Smooth muscle cell (in vitro differentiated cells): ENCODE data around the gene TFE3. TPM values are rescaled to one million over a fixed set of nuclear protein-coding genes. Genes with fewer than 3 reads are reported as not detected.

Experiments
- DNase-seq: peaks from one replicate; lab custom pipeline; 2025; ENCODE audit not compliant: unreplicated experiment; lab: John Stamatoyannopoulos, UW
- H2AFZ ChIP-seq: fragments of 200-600 bp; sonication (generic); 2 replicates; pipeline ENCODE4 v1.6.0; 2016; ENCODE audit warnings: antibody characterized with exemption, low read depth, mild to moderate bottlenecking
- H3F3A ChIP-seq: fragments of 200-600 bp; sonication (generic); 2 replicates; pipeline ENCODE4 v1.6.0; 2017; ENCODE audit warnings: antibody characterized with exemption, low read depth
- H3K27ac ChIP-seq: fragments of 200-600 bp; sonication (generic); 2 replicates; pipeline ENCODE4 v1.5.1; 2016; ENCODE audit warnings: low read depth, mild to moderate bottlenecking
- H3K27me3 ChIP-seq: fragments of 200-600 bp; sonication (generic); 2 replicates; pipeline ENCODE4 v1.6.1; 2016; ENCODE audit warnings: low read depth, mild to moderate bottlenecking
- H3K36me3 ChIP-seq: fragments of 200-600 bp; sonication (generic); 2 replicates; pipeline ENCODE4 v1.5.1; 2016; ENCODE audit warnings: low read depth
- H3K4me1 ChIP-seq: fragments of 200-600 bp; sonication (generic); 2 replicates; pipeline ENCODE4 v1.5.1; 2016; ENCODE audit warnings: low read depth
- H3K4me2 ChIP-seq: fragments of 200-600 bp; sonication (generic); 2 replicates; pipeline ENCODE4 v1.6.0; 2016; ENCODE audit warnings: mild to moderate bottlenecking
- H3K4me3 ChIP-seq: fragments of 200-600 bp; sonication (generic); 2 replicates; pipeline ENCODE4 v1.5.1; 2016; ENCODE audit warnings: mild to moderate bottlenecking
- H3K79me2 ChIP-seq: fragments of 200-600 bp; sonication (generic); 2 replicates; pipeline ENCODE4 v1.6.0; 2016; ENCODE audit warnings: low read depth, mild to moderate bottlenecking
- H3K9ac ChIP-seq: fragments of 200-600 bp; sonication (generic); 2 replicates; pipeline ENCODE4 v1.6.0; 2016; ENCODE audit warnings: low read depth
- H3K9me3 ChIP-seq: fragments of 200-600 bp; sonication (generic); replicated peaks from 2 replicates; pipeline ENCODE4 v1.5.1; 2016; ENCODE audit warnings: low read depth
- H4K20me1 ChIP-seq: fragments of 200-600 bp; sonication (generic); 2 replicates; pipeline ENCODE4 v1.6.0; 2016; ENCODE audit warnings: low read depth
- WGBS: methylation state at CpG from one replicate; pipeline ENCODE4 v1.1.7; 2016; ENCODE audit warnings: low lambda C conversion rate; 5-methylcytosine and 5-hydroxymethylcytosine counted together
- polyA plus RNA-seq: library from polyadenylated mRNA; unstranded; fragments of >200 nt; fragmentation: Nextera tagmentation; extraction: Ambion mirVana; gene quantifications from 2 replicates; pipeline ENCODE4 v1.2.1, GENCODE V29; 2016
- total RNA-seq: library from RNA; depleted of rRNA; stranded (reverse); fragments of >200 nt; gene quantifications from 2 replicates; pipeline ENCODE4 v1.2.3, GENCODE V29; 2014
- TF ChIP-seq, protein P1 (sequence below): fragments of 200-600 bp; sonication (generic); IDR thresholded peaks from 2 replicates; pipeline ENCODE4 v1.5.1; 2017; ENCODE audit warnings: borderline replicate concordance, mild to moderate bottlenecking, antibody characterized with exemption; ENCODE audit not compliant: insufficient read depth, poor library complexity, severe bottlenecking

TFE3 gene
- total and polyA plus RNA-seq, 2 experiments from 2014 or later: 23.6 to 35.2 TPM

DNA sequence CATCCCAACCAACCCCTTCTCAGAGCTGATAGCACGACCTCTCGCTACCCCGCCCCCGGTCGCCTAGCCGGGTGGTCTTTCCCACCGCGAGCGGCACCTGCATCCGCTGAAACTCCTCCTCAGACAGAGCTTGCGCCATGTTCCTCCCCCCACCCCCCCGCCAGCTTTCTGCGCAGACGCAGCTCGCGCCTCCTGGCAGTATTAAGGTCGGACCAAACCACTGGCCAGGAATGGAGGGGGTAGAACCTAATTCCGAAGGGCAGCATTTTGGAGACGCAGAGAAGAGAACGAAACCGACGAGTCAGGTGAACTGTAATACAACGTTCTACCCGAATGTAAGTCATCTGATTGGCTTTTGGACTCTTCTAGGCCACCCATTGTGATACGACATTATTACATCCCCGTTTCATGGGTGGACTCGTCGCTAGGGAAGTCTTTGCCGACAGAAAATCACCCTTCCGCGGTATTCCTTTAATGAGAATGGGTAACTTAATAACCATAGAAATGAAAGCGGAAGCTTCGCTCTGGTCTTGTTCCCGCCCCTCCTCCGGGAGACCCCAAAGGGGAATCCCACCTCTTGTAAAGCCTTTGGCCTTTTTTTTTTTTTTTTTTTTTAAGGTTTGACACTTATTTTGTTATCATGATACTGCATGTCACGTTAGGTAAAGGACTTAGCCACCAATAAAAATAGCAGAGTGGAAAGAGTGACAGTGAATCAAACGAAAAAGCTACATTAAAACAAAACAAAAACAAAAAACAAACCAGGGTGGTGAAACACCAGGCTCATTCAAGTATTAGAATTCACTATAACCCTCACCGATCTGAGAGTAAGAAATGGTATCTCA lies 40.8 kb downstream of the TFE3 start, which contains the start of gene GRIPAP1:
GRIPAP1 (minus strand) TSS at position 174 of the 845 bp plus-strand sequence; CDS start at position 139, 35 bp downstream.
- Histone ChIP-seq H3K79me2 (peaks cover 14% of the 10 kb centered on the region), H3K27ac (peak within 1 kb of the TSS; percentile 98), H3K4me1 (no peaks in the 10 kb centered on the region), H3K36me3 (peaks cover 3% of the 10 kb centered on the region), H4K20me1 (peaks cover under 1% of the 10 kb centered on the region), H3K4me3 (peak within 1 kb of the TSS; percentile 79), H3K4me2 (peak within 1 kb of the TSS; percentile 91), H3F3A (no peaks in the 10 kb centered on the region), H3K9ac (peak within 1 kb of the TSS; percentile 99), H3K27me3 (no peaks in the 10 kb centered on the region), H2AFZ (peak within 1 kb of the TSS; percentile 94), H3K9me3 (no peaks in the 10 kb centered on the region)
- TF ChIP-seq, protein P1, sequence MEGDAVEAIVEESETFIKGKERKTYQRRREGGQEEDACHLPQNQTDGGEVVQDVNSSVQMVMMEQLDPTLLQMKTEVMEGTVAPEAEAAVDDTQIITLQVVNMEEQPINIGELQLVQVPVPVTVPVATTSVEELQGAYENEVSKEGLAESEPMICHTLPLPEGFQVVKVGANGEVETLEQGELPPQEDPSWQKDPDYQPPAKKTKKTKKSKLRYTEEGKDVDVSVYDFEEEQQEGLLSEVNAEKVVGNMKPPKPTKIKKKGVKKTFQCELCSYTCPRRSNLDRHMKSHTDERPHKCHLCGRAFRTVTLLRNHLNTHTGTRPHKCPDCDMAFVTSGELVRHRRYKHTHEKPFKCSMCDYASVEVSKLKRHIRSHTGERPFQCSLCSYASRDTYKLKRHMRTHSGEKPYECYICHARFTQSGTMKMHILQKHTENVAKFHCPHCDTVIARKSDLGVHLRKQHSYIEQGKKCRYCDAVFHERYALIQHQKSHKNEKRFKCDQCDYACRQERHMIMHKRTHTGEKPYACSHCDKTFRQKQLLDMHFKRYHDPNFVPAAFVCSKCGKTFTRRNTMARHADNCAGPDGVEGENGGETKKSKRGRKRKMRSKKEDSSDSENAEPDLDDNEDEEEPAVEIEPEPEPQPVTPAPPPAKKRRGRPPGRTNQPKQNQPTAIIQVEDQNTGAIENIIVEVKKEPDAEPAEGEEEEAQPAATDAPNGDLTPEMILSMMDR: no peak
- 42% methylated on average over 38 of the region's 38 CpGs for WGBS
- peak; percentile 40 for DNase-seq

DNA sequence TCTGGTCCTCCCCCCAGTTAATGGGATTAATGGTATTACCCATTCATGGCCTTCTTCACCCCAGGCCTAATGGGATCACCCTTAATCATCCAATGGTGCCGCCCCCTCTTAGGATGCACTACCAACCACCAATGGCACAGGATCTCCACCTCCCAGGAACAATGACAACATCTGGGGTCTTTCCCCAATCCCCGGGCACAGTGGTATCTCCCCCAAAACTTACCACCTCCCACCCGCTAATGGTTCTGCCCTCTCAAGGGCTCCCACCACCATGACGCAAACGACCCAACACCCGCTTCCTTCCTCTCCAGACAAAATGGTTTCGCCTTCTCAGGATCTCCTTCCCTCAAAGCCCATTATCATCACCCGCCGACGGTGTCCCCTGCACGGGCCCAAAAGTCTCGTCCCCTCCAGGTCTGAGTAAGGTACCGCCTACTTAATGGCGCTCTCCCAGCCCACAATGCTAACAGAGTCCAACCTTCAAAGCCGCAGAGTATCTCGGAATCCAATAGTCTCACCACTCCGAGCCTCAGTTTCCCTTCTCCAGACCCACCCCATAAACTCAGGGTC lies 41.6 kb downstream of the TFE3 start:
- H3K79me2 ChIP-seq: peaks cover 14% of the 10 kb centered on the region
- peak overlapping the region; percentile 94 for H2AFZ ChIP-seq
- no peak for DNase-seq
- peaks cover 8% of the 10 kb centered on the region for H4K20me1 ChIP-seq
- peaks cover 3% of the 10 kb centered on the region for H3K36me3 ChIP-seq
- WGBS: 42% methylated on average over 17 of the region's 17 CpGs
- H3K4me1 ChIP-seq: no peaks in the 10 kb centered on the region
- peak overlapping the region; percentile 79 for H3K4me3 ChIP-seq
- no peaks in the 10 kb centered on the region for H3K9me3 ChIP-seq
- no peaks in the 10 kb centered on the region for H3K27me3 ChIP-seq
- peak overlapping the region; percentile 99 for H3K9ac ChIP-seq
- H3K4me2 ChIP-seq: peak overlapping the region; percentile 91
- H3K27ac ChIP-seq: no peak overlapping the region
- H3F3A ChIP-seq: no peaks in the 10 kb centered on the region
- TF ChIP-seq, protein P1: no peak

DNA sequence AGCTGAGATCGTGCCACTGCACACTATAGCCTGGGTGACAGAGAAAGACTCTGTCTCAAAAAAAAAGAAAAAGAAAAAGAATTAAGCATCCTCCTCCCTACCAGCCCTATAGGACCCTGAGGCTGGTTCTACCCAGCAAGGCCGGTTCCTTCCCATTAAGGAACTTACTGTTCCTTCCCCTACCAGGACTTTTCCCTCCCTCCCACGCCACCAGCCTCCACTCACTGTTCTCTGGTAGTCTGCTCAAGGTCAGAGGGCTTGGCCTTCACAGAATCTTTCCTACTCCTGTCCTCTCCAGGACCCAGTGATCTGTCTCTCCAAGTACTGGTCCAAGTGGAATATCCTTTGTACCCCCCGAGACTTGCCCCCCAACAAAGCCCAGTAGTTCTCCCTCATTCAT lies 42.5 kb downstream of the TFE3 start:
- Histone ChIP-seq H3F3A (no peaks in the 10 kb centered on the region), H3K27me3 (no peaks in the 10 kb centered on the region), H3K36me3 (peaks cover 3% of the 10 kb centered on the region), H4K20me1 (peaks cover 10% of the 10 kb centered on the region), H3K4me1 (no peaks in the 10 kb centered on the region), H2AFZ (no peak overlapping the region), H3K27ac (no peak overlapping the region), H3K9me3 (no peaks in the 10 kb centered on the region), H3K4me3 (no peak overlapping the region), H3K4me2 (no peak overlapping the region), H3K9ac (no peak overlapping the region), H3K79me2 (peaks cover 14% of the 10 kb centered on the region)
- DNase-seq: no peak
- WGBS: 80% methylated on average over 4 of the region's 4 CpGs
- TF ChIP-seq, protein P1: no peak
